Mononuclear cell (primary cell): Measurements from ENCODE around the gene MRM2. TPM values are rescaled to one million over a fixed set of nuclear protein-coding genes. Genes with fewer than 3 reads are reported as not detected.

Experiments
- H3K27me3 ChIP-seq: 2 replicates; pipeline ENCODE4 v1.6.0; 2011; ENCODE audit warnings: low read length, control low read depth; ENCODE audit not compliant: insufficient read depth
- H3K4me1 ChIP-seq: 2 replicates; pipeline ENCODE4 v1.5.1; 2011; ENCODE audit warnings: mild to moderate bottlenecking, low read length, control low read depth; ENCODE audit not compliant: insufficient read depth
- H3K4me3 ChIP-seq: 2 replicates; pipeline ENCODE4 v1.5.1; 2011; ENCODE audit warnings: mild to moderate bottlenecking, low read length, moderate library complexity
- H3K9me3 ChIP-seq: 2 replicates; pipeline ENCODE4 v1.5.1; 2011; ENCODE audit warnings: low read depth, mild to moderate bottlenecking, control low read depth, low read length
- total RNA-seq: library from RNA; depleted of rRNA; stranded (reverse); fragments of >200 nt; gene quantifications from one replicate; pipeline ENCODE4 v1.2.3, GENCODE V29; 2012

MRM2 gene
- total RNA-seq, 1 donor, result 4.4 TPM

DNA sequence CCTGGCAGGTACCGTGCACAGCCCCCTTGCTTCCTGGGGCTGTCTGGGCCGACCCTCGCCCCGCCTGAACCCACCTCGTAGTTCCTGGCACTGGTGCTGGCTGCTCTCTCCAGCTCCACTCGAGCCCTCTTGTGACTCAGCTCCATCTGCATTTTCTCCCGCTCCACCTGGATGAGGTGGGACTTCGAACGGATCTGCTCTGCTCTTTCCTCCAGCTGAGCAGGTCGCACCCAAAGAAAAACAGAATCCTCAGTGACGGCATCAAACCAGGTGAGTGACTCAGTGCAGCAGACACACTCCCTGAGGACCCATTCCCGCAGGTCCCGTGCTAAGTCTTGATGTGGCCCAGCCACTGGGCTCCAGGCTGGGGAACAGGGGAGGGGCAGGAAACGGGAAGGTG lies 16.7 kb downstream of the MRM2 start:
- peaks cover 4% of the 10 kb centered on the region for H3K4me1 ChIP-seq
- H3K9me3 ChIP-seq, result no peaks in the 10 kb centered on the region
- no peak overlapping the region for H3K4me3 ChIP-seq
- no peaks in the 10 kb centered on the region for H3K27me3 ChIP-seq

DNA sequence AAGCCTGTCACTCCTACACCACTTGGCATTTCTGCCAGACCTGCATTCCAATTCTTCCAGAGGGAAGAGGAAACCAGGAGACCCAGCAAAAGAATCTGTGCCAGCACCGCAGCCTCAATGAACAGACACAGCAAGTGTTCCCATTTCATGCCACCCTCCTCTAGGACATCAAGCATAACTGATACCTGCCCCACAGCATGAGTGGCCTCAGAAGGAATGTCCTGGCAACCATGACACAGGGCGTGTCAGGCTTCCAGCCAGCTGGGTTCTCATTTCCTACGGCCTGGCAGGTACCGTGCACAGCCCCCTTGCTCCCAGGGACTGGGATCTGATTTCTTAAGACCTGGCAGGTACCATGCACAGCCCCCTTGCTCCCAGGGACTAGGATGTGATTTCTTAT lies 17.1 kb downstream of the MRM2 start:
- H3K4me3 ChIP-seq, result no peak overlapping the region
- H3K9me3 ChIP-seq, result no peaks in the 10 kb centered on the region
- H3K27me3 ChIP-seq, result no peaks in the 10 kb centered on the region
- H3K4me1 ChIP-seq, result peaks cover under 1% of the 10 kb centered on the region

DNA sequence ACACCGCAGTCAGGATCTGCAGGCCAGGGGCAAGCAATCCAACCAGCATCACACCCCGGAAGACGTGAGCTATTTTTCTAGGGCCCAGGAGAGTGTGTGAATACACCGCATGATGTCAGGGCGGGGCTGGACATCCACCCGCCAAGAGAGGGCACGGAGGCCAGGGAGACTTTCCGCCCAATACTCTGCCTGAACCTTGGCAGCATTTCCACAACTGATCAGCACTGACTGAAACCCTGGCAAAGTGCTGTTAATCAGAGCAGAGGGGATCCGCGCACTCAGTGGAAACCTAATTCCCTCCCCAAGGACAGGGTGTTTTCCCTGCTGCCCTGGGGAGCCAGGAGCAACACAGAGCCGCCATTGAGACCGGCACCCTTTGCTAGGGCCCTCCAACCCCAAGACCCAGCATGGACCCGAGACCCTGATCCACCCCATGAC lies 17.5 kb downstream of the MRM2 start:
- Histone ChIP-seq H3K9me3 (no peaks in the 10 kb centered on the region), H3K4me1 (no peaks in the 10 kb centered on the region), H3K4me3 (no peak overlapping the region), H3K27me3 (no peaks in the 10 kb centered on the region)

DNA sequence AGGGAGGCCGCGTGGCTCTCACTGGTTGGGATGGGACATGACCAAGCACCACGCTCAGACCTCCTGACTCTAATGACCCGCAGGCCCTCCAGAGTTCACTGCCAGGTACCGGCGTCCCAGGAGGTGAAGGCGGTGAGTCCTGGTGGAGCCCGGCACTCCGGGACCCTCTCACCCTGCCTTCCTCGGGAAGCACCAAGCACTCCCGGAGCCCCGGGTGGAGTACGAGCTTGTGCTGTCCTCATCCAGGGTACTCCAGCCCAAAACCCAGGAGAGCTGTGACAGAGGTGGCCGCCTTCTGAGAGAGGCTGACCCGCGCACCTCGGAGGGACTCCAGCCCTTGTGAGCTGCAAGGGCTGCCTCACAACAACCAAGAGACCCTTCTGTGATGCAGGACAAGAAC lies 18.7 kb downstream of the MRM2 start:
- Histone ChIP-seq H3K4me3 (no peak overlapping the region), H3K4me1 (no peaks in the 10 kb centered on the region), H3K9me3 (no peaks in the 10 kb centered on the region), H3K27me3 (no peaks in the 10 kb centered on the region)

DNA sequence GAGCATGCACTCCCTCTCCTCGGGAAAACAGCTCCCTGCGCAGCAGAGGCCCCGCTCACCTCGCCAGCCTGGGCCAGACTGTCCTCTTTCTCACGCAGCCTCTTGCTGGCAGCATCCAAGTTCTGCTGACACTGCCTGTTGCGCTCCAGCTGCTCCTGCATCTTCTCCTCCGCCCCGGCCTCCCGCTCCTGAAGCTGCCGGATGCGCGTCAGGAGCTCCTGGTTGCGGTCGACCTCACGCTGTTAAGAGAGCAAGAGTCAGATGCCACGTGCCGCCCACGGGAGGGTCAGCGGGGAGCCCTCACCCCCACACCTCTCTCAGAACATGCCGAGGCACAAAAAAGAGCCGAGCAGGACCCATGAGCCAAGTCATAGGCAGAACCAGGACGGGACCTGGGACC lies 19.5 kb downstream of the MRM2 start:
- Histone ChIP-seq H3K27me3 (no peaks in the 10 kb centered on the region), H3K9me3 (no peaks in the 10 kb centered on the region), H3K4me1 (no peaks in the 10 kb centered on the region), H3K4me3 (no peak overlapping the region)

- Histone ChIP-seq H3K9me3 (no peaks in the 10 kb centered on the region), H3K4me3 (no peak overlapping the region), H3K27me3 (no peaks in the 10 kb centered on the region), H3K4me1 (no peaks in the 10 kb centered on the region)
Observed at GRCh38 chr7:2220954-2221353, 21.1 kb downstream of the MRM2 start.

DNA sequence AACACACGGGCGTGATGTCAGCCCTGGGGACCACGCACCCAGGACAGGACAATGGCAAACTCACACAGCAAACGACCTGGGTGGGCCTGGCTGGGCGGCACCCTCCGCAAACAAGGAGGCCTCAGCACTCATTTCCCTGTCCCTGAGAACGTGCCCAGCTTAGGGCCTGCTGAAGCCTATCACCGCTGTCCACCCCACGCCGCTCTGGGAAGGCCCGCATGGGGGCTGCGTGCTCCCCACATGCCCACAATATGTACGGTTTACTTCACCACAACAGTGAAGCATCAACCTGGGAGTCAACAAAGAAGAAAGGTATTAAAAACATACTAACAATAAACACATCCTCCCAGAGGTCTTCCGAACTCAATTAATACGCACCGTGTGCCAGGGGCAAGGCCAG lies 21.5 kb downstream of the MRM2 start:
- H3K27me3 ChIP-seq, result no peaks in the 10 kb centered on the region
- H3K9me3 ChIP-seq, result no peaks in the 10 kb centered on the region
- H3K4me1 ChIP-seq, result no peaks in the 10 kb centered on the region
- no peak overlapping the region for H3K4me3 ChIP-seq

GRCh38 chr7:2220030-2220429 lies 22.0 kb downstream of the MRM2 start:
- Histone ChIP-seq H3K4me1 (no peaks in the 10 kb centered on the region), H3K4me3 (no peak overlapping the region), H3K9me3 (no peaks in the 10 kb centered on the region), H3K27me3 (no peaks in the 10 kb centered on the region)

DNA sequence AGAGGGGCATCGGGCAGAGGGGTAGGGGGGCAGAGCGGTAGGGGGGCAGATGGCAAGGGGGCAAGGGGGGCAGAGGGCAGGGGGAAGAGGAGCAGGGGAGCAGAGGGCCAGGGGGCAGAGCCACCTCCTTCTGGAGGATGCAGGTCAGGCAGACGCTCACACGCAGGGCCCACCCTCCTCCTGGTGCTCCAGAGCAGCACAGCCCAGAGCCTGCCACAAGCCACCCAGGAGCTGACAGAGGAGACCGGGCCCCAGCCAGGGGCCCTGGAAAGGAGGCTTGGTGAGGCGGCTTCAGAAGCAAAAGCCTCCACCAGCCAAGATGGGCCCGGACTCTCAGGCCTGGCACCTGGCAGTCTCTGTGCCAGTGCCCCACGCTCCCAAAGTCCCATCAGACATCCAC lies 22.4 kb downstream of the MRM2 start:
- Histone ChIP-seq H3K9me3 (no peaks in the 10 kb centered on the region), H3K27me3 (no peaks in the 10 kb centered on the region), H3K4me3 (no peak overlapping the region), H3K4me1 (no peaks in the 10 kb centered on the region)

- Histone ChIP-seq H3K4me3 (no peak overlapping the region), H3K27me3 (no peaks in the 10 kb centered on the region), H3K4me1 (no peaks in the 10 kb centered on the region), H3K9me3 (no peaks in the 10 kb centered on the region)
Observed at GRCh38 chr7:2219136-2219535, 22.9 kb downstream of the MRM2 start.

DNA sequence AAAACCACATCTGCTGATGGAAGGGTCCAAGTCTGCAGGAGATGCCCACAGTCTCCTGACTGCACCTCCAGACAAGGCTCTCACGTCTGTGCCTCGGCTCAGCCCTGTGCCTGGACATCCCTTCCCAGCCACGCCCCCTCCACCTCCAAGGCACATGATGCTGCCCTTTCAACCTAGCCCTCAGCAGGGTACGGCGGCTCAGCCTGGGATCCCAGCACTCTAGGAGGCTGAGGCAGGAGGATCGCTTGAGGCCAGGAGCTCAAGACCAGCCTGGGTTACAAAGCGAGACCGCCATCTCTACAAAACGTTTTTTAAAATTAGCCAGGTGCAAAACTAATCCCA lies 23.6 kb downstream of the MRM2 start:
- H3K27me3 ChIP-seq, result no peaks in the 10 kb centered on the region
- H3K4me3 ChIP-seq, result no peak overlapping the region
- no peaks in the 10 kb centered on the region for H3K9me3 ChIP-seq
- H3K4me1 ChIP-seq, result no peaks in the 10 kb centered on the region

DNA sequence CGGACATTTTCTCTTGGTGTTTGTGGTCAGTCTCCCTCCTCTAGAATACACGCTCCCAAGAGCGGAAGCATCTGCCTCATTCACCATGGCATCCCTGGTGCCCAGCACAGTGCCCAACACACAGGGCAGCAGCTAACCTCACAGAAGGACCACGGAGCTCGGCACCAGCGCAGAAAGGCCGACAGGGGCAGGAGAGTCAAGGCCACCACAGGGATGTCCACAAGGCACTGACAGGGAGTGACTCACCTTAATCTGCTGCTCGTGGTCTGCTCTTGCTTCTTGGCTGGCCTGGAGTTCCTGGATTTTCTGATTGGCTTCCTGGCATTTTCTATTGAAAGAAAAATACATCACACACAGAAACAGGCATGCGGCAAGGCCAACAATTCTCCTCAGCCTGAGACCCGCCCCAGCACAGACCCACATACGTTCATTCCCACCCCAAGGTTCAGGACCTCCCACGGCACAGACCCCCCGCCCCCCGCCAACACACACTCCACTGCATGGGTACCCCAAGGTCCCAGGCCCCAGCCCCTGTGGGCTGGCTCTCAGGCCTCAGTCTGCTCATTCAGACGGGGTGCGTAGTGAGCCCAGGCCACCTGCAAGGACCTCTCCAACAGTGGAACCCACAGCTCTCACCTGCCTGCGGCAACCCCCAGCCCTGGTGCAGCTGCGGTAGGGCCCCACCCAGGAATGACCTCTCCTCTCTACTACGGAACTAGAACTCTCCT lies 24.1 kb downstream of the MRM2 start:
- no peak overlapping the region for H3K4me3 ChIP-seq
- no peaks in the 10 kb centered on the region for H3K9me3 ChIP-seq
- H3K27me3 ChIP-seq, result no peaks in the 10 kb centered on the region
- H3K4me1 ChIP-seq, result no peaks in the 10 kb centered on the region

DNA sequence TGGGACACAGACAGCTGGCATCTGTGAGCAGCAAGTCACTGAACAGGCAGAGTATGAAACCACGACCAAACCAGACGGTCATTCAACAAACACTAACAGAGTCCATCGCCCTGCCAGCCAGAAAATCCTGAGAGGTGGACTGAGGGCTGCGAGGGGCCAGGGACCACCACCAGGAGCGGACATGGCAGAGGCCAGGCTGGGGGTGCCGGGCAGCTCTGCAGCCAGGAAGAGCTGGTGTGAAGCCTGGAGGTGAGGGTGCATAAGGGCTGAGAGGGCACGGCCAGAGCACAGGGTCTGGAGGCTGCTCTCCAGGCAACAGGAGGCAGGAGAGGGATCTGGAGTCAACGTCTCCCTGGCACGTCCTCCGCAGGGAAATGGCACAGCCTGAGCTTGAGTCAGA lies 24.8 kb downstream of the MRM2 start:
- Histone ChIP-seq H3K9me3 (no peaks in the 10 kb centered on the region), H3K4me1 (no peaks in the 10 kb centered on the region), H3K4me3 (no peak overlapping the region), H3K27me3 (no peaks in the 10 kb centered on the region)

DNA sequence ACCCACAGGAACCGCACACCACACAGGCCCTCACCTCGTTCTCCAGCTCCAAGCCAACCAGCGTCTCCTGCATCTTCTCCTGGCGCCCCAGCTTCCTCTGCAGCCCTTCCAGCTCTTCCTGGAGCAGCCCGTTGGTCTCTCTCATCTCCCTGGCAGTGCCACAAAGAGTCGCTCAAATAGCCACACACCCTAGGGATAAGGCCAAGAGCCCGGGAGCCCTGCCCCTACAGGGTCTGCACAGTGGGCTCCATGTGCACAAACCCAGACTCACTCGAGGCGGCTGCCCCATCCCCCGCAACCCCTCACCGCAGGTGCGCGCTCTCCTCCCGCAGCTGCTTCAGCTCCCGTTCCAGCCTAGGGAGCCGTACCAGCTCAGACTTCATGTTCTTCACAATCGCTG lies 26.2 kb downstream of the MRM2 start:
- Histone ChIP-seq H3K4me1 (no peaks in the 10 kb centered on the region), H3K4me3 (no peak overlapping the region), H3K27me3 (no peaks in the 10 kb centered on the region), H3K9me3 (no peaks in the 10 kb centered on the region)

GRCh38 chr7:2214636-2215035 lies 27.4 kb downstream of the MRM2 start:
- Histone ChIP-seq H3K27me3 (no peaks in the 10 kb centered on the region), H3K4me1 (no peaks in the 10 kb centered on the region), H3K4me3 (no peak overlapping the region), H3K9me3 (no peaks in the 10 kb centered on the region)

- Histone ChIP-seq H3K27me3 (no peaks in the 10 kb centered on the region), H3K4me1 (no peaks in the 10 kb centered on the region), H3K4me3 (no peak overlapping the region), H3K9me3 (no peaks in the 10 kb centered on the region)
Observed at GRCh38 chr7:2213551-2214215, 28.3 kb downstream of the MRM2 start.
